ENCODE measurements around the gene DHRSX. TPM values are rescaled to one million over a fixed set of nuclear protein-coding genes. Genes with fewer than 3 reads are reported as not detected.

The DHRSX gene
- total and polyA plus RNA-seq, 2 experiments from 2014 or later = 15.2 to 30.2 TPM

DNA sequence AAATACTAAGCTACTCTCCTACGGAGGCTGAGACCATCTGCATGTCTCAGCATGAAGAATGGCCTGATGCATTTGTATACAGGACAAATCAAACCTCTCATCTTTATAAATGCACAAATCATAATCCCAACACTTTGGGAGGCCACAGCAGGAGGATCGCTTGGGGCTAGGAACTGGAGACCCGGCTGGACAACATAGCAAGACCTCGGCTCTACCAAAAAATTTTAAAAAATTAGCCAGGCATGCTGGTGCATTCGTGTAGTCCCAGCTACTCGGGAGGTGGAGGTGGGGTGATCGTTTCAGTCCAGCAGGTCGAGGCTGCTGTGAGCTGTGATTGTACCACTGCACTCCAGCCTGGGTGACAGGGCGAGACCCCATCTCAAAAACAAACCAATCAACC, 262.8 kb downstream of the DHRSX start:
- Histone ChIP-seq H2AFZ (no peak overlapping the region), H3K9me3 (ENCODE audit: low read depth) (no peaks in the 10 kb centered on the region), H3F3A (ENCODE audit: insufficient read depth) (no peaks in the 10 kb centered on the region), H3K36me3 (ENCODE audit: low read depth) (no peaks in the 10 kb centered on the region), H3K4me2 (ENCODE audit: unreplicated experiment) (no peak overlapping the region), H3K27me3 (replicated peaks; ENCODE audit: insufficient read depth) (no peaks in the 10 kb centered on the region), H3K79me2 (ENCODE audit: insufficient read depth) (no peaks in the 10 kb centered on the region), H3K9me2 (ENCODE audit: insufficient read depth) (no peaks in the 10 kb centered on the region), H4K20me1 (ENCODE audit: insufficient read depth) (no peaks in the 10 kb centered on the region), H3K4me1 (ENCODE audit: insufficient read depth) (no peaks in the 10 kb centered on the region), H3K27ac (no peak overlapping the region), H3K4me3 (no peak overlapping the region), H3K9ac (no peak overlapping the region)
- in situ Hi-C loops (cut with MboI) = no loop called here
- no peak for DNase-seq
- TF ChIP-seq EZH2phosphoT487 (IDR thresholded peaks at IDR 0.05; ENCODE audit: insufficient read depth, low read depth) = no peak
- no peak for TF ChIP-seq EZH2 (IDR thresholded peaks at IDR 0.05; ENCODE audit: insufficient read depth, poor library complexity, severe bottlenecking)
- 91 to 93% methylated on average over 9 of the region's 9 CpGs for WGBS, 2 experiments (ENCODE audit: low coverage in 1 of 2, low lambda C conversion rate in 2 of 2, missing lambda C conversion rate in 2 of 2)

DNA sequence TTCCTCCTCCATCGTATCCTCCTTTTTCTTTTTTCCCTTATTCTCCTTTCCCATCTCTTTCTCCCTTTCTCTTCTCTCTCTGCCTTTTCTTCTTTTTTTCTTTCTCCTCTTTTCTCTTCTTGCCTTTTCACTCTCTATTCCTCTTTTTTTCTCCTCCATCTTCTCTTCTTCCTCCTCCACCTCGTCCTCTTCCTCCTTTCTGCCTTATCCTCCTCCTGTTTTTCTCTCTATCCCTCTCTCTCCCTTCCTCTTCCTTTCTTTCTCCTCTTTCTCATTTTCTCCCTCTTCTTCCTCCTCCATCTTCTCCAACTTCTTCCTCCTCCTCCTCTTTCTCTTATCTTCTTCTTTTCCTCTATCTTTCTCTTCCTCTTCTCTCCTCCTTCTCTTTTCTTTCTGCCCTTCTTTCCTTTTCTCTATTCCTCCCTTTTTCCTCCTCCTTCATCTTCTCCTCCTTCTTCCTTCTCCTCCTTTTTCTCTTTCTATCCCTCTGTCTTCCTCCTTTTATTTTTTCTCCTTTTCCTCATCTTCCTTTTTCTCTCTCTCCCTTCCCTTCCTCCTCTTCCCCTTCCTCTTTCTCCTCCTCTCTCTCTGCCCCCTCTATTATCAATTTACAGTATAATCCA, 269.1 kb downstream of the DHRSX start:
- Histone ChIP-seq H3K4me3 (no peak overlapping the region), H3K27me3 (replicated peaks; ENCODE audit: insufficient read depth) (no peaks in the 10 kb centered on the region), H4K20me1 (ENCODE audit: insufficient read depth) (no peaks in the 10 kb centered on the region), H3K36me3 (ENCODE audit: low read depth) (no peaks in the 10 kb centered on the region), H3F3A (ENCODE audit: insufficient read depth) (no peaks in the 10 kb centered on the region), H3K9me2 (ENCODE audit: insufficient read depth) (no peaks in the 10 kb centered on the region), H3K9ac (no peak overlapping the region), H3K79me2 (ENCODE audit: insufficient read depth) (no peaks in the 10 kb centered on the region), H2AFZ (no peak overlapping the region), H3K4me1 (ENCODE audit: insufficient read depth) (no peaks in the 10 kb centered on the region), H3K4me2 (ENCODE audit: unreplicated experiment) (no peak overlapping the region), H3K27ac (no peak overlapping the region), H3K9me3 (ENCODE audit: low read depth) (no peaks in the 10 kb centered on the region)
- TF ChIP-seq EZH2phosphoT487 (IDR thresholded peaks at IDR 0.05; ENCODE audit: insufficient read depth, low read depth) (no peak), EZH2 (IDR thresholded peaks at IDR 0.05; ENCODE audit: insufficient read depth, poor library complexity, severe bottlenecking) (no peak)
- no peak for DNase-seq
- in situ Hi-C loops (cut with MboI) = no loop called here
- WGBS, 2 experiments (ENCODE audit: low coverage in 1 of 2, low lambda C conversion rate in 2 of 2, missing lambda C conversion rate in 2 of 2) = 86 to 97% methylated on average over 2 of the region's 2 CpGs

DNA sequence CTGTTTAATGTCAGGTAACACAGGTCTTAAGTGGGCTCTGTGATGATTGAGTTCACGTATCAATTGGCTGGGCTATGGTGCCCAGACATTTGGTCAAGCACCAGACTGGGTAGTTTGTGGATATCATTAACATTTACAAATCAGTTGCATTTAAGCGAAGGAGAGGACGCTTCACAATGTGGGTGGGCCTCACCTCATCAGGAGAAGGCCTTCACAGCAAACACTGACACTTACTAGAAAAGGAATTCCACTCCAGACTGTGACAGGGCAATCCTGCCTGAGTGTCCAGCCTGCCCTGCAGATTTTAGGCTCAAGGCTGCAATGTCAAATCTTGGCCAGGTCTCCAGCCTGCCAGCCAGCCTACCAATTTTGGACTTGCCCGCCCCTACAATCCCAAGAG, 270.3 kb downstream of the DHRSX start:
- Histone ChIP-seq H4K20me1 (ENCODE audit: insufficient read depth) (no peaks in the 10 kb centered on the region), H3K4me2 (ENCODE audit: unreplicated experiment) (no peak overlapping the region), H3F3A (ENCODE audit: insufficient read depth) (no peaks in the 10 kb centered on the region), H3K27me3 (replicated peaks; ENCODE audit: insufficient read depth) (no peaks in the 10 kb centered on the region), H3K79me2 (ENCODE audit: insufficient read depth) (no peaks in the 10 kb centered on the region), H3K9me3 (ENCODE audit: low read depth) (no peaks in the 10 kb centered on the region), H3K9me2 (ENCODE audit: insufficient read depth) (no peaks in the 10 kb centered on the region), H2AFZ (no peak overlapping the region), H3K4me1 (ENCODE audit: insufficient read depth) (no peaks in the 10 kb centered on the region), H3K4me3 (no peak overlapping the region), H3K27ac (no peak overlapping the region), H3K9ac (no peak overlapping the region), H3K36me3 (ENCODE audit: low read depth) (no peaks in the 10 kb centered on the region)
- in situ Hi-C loops (cut with MboI) = no loop called here
- TF ChIP-seq EZH2 (IDR thresholded peaks at IDR 0.05; ENCODE audit: insufficient read depth, poor library complexity, severe bottlenecking) (no peak), EZH2phosphoT487 (IDR thresholded peaks at IDR 0.05; ENCODE audit: insufficient read depth, low read depth) (no peak)
- 93 to 98% methylated on average over 4 of the region's 4 CpGs for WGBS, 2 experiments (ENCODE audit: low coverage in 1 of 2, low lambda C conversion rate in 2 of 2, missing lambda C conversion rate in 2 of 2)
- DNase-seq = no peak

DNA sequence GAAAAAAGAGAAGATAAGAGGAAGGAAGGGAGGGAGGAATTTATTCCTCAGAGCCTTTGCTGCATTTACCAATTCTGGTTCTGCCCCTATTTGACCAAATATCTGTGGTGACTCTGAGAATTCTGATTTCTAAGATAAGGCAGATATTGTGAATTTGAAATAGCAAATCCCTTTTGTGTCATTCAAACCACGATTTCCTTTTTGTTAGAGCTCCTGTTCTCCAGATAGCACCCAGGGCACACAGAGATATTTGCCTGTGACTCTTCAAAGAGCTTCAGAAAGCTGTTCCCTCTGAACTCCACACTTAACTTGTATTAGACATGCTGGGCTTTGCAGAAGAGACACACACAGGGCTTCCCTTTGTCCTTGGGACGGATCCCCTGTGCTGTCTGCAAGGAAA, 272.2 kb downstream of the DHRSX start:
- no peak overlapping the region for H3K4me3 ChIP-seq
- no peaks in the 10 kb centered on the region for H3K9me3 ChIP-seq (ENCODE audit: low read depth)
- no peak overlapping the region for H3K4me2 ChIP-seq (ENCODE audit: unreplicated experiment)
- no peak overlapping the region for H2AFZ ChIP-seq
- DNase-seq = no peak
- in situ Hi-C loops (cut with MboI) = no loop called here
- TF ChIP-seq EZH2phosphoT487 (IDR thresholded peaks at IDR 0.05; ENCODE audit: insufficient read depth, low read depth) = no peak
- TF ChIP-seq EZH2 (IDR thresholded peaks at IDR 0.05; ENCODE audit: insufficient read depth, poor library complexity, severe bottlenecking) = no peak
- 82 to 86% methylated on average over 2 of the region's 2 CpGs for WGBS, 2 experiments (ENCODE audit: low coverage in 1 of 2, low lambda C conversion rate in 2 of 2, missing lambda C conversion rate in 2 of 2)
- H3K36me3 ChIP-seq (ENCODE audit: low read depth) = no peaks in the 10 kb centered on the region
- H3K9ac ChIP-seq = no peak overlapping the region
- no peaks in the 10 kb centered on the region for H3K27me3 ChIP-seq (replicated peaks; ENCODE audit: insufficient read depth)
- no peak overlapping the region for H3K27ac ChIP-seq
- no peaks in the 10 kb centered on the region for H3K79me2 ChIP-seq (ENCODE audit: insufficient read depth)
- H3K4me1 ChIP-seq (ENCODE audit: insufficient read depth) = no peaks in the 10 kb centered on the region
- no peaks in the 10 kb centered on the region for H4K20me1 ChIP-seq (ENCODE audit: insufficient read depth)
- H3F3A ChIP-seq (ENCODE audit: insufficient read depth) = no peaks in the 10 kb centered on the region
- no peaks in the 10 kb centered on the region for H3K9me2 ChIP-seq (ENCODE audit: insufficient read depth)

All from GM23248 (cell line).